HG03175 (cell line): ENCODE data around the gene ANKRD13A.
"Not testable (repeated sequence)": the region's sequence is repeated elsewhere in the genome, so short reads cannot be mapped to it uniquely, and the experiment has no call there.

ENCODE experiments used
- ATAC-seq: cut with Tn5 transposase; IDR thresholded peaks from one replicate; pipeline ENCODE4 v1.9.1; 2021; ENCODE audit warnings: mild to moderate bottlenecking, moderate library complexity; ENCODE audit not compliant: unreplicated experiment

Gene ANKRD13A

DNA sequence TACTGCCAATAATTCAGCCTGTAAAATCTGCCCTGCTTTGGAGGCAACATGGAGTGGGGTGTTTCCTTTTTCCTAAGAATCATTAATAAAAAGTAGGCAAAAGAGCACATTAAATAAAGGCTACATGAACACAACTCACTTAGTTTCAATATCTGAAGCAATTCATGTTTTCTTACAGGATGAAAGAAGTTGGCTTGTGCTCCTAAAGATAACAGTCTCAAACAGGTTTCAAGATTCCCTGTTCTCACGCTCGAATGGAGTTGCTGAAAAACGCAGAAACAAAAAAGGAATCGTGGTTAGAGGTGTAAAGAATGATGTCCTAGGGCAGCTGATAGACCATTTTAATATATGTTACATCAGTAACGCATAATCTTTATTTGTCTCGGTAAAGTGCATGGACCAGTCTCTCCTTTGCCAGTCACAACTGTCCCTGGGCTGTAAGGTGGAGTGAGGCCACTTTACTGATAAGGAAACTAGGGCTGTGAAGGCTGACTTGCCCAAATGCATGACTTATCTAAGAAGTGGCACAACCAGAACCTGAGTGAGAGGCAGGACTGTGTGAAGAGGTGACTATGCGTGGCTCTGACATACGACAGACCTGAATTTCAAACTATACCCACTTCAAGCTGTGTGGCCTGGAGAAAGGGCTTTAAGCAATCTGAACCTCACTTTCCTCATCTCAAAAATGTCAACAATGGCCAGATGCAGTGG lies 15.6 kb upstream of the ANKRD13A start:
- no peak for ATAC-seq

GRCh38 chr12:109986236-109986635 lies 13.0 kb upstream of the ANKRD13A start:
- not testable (repeated sequence) for ATAC-seq

DNA sequence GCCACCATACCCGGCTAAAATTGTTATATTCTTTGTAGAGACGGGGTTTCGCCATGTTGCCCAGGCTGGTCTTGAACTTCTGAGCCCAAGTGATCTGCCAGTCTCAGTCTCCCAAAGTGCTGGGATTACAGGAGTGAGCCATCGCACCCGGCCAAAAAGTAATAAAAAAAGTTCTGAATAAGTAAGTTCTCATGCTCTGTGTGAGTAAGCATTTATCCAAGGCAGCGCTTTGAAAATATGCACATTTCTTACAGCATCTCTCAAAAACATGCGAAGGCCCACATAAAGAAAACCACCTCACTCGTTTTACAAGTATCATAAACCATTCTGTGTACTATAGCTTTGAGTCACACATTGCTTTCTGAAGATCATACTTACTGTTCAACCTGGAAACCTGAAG lies 11.6 kb upstream of the ANKRD13A start:
- no peak for ATAC-seq

- no peak for ATAC-seq
These were observed 11.0 kb upstream of the ANKRD13A start for GRCh38 chr12:109988274-109988673.

GRCh38 chr12:109988903-109989302 lies 10.3 kb upstream of the ANKRD13A start:
- no peak for ATAC-seq

- no peak for ATAC-seq
These were observed 9.8 kb upstream of the ANKRD13A start for GRCh38 chr12:109989380-109989779.

DNA sequence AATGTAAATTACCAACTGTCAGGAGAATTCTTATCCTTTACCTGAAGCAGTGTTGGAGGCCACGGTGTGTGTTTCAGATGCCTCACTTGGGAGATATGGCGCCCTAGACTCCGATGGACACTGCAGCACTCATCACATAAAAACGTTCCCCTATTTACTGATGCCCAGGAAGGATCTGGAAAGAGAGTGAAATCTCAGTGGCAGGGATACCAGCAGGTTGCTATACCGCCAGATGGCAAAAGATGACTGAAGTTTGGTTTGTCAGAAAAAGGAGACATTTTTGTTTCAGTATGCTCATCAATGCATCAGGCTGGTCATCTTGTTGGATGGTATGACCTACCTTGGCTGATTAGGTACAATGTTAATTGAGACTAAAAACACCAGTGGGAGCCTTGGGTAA lies 7.6 kb upstream of the ANKRD13A start:
- no peak for ATAC-seq

- no peak for ATAC-seq
These were observed 6.1 kb upstream of the ANKRD13A start for GRCh38 chr12:109993091-109993490.

DNA sequence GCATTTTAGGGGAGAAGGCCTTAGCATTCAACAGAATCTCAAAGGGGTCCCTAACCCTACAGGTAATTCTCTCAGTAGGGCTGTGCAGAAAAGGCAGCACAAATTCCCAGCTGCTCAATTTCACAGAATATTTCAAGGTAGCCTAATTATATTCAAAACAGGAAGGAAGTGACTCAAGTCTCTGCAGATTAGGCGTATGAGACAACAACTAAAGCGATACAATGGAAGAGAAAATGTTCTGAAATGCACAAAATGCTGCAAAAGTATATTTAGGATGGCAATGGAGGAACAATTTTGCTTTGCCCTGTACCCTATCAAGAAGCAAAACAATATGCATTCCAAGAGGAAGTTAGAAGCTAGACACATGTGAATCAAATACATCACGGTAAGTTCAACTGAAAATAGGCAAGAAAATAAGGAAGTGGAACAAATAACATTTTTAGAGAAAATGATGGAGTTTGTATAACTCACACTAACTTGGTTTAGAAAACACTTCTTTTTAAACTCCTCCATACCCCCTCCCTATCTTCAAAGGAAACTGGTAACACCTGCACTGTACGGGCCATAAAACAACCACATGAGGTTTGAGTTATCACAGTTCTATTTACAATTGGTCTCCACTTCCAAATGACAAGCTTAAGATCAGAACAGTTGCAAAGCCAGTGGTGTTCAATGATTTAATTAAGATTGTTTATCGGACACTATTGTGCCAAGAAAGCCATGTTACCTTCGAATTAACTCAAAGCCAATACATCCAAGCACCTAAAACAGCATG lies 4.6 kb upstream of the ANKRD13A start:
- ATAC-seq = no peak

DNA sequence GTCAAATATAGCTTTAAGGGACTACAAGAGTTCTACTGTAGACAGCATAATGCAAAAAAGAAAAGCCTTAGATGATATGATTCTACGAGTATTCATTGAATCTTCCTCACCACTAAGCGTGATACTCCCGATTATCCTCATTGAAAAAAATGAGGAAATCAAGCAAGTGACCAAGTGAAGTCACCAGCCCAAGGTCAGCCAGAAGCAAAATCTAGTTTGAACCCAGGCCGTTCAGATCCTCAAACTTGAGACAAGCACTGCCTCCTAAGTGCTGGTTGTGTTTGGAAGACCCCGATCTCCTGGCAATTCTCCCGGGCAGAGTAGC lies 3.9 kb upstream of the ANKRD13A start:
- ATAC-seq = no peak

DNA sequence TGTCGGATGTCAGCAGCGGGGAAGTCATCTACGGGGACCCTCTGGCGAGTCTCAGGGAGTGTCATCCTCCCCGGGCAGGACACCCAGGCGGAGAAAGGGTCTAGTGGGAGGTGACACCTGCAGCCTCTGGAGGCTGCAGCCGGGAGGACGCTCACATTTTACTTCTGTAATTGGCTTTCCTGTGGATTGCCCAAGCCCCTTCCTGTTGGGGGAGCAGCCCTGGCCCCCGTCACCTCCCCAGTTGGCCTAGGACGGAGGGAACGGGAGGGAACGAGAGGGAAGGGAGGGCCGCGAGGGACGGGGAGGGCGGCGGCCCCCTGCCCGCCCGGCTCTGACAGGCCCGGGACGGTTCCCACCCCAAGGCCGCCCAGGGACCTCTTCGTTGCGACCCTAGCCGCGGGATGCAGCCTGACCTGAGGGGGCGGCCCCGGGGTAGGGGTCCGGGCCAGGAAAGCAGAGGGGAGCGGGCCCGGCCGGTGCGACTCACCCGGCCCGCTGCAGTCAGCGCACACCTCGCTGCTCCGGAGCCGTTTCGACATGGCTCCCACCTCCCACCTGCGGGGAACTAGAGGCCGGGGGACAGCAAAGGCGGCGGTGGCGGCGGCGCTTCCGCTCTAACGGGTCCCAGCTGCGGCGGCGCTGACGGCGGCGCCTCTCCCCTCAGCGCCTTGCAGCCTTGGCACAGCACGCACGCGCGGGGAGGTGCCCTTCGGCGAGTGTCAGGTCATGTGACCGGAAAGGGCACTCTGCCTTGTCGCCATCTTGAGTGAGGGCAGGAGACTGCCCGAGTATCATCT lies 3.3 kb upstream of the ANKRD13A start, which contains the start of gene GIT2:
Gene GIT2 (minus strand): TSS at position 683 of the 797 bp plus-strand sequence. CDS start 144 bp downstream, at position 539.
- ATAC-seq = peak; percentile 72

- ATAC-seq = no peak
These were observed 2.8 kb upstream of the ANKRD13A start for GRCh38 chr12:109996483-109996853.

DNA sequence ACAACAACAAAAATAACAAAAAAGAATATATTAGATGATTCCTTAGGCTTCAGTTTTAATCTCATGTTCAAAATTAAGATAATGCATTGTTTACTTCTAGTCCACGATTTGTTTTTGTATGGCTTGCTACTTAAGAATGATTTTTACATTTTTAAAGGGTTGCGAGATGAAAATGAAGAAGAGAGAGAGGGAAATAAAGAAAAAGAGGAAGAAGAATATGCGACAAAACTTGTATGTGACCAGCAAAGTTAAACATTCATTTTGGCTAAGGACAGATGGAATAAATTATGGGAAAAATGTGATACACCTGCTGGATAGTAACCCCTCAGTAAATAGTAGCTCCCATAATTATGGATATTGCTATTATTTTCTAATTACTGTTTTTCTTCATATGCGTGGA lies 1.8 kb upstream of the ANKRD13A start:
- no peak for ATAC-seq

DNA sequence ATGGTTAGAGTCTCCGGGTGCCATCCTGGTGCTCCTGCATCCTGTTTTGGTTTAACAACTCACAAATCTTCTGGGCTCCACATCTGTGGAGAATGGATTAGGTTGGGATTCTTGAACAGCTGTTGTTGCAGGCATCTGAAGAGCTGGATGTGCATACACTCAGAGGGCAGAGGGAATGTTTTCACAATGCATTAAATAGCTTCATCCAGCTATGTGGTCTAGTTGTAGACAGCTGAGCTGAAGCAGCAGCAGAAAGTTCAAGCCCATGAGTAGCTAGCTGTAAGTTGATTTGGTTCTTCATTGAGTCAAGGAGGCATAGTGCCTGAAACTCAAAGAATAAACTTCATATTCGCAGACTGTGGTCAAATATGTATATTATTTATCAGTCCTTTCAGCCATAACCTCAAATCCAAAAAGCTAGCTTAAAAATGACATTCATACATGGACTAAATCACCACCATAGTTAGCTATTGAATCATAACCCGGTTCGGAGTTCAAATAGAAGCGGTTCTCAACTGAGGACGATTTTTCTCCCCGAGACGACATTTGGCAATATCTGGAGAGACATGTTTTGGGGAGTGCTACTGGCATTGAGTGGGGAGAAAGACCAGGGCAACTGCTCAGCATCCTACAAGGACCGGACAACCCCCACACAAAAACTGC lies 858 bp upstream of the ANKRD13A start:
- ATAC-seq = no peak

DNA sequence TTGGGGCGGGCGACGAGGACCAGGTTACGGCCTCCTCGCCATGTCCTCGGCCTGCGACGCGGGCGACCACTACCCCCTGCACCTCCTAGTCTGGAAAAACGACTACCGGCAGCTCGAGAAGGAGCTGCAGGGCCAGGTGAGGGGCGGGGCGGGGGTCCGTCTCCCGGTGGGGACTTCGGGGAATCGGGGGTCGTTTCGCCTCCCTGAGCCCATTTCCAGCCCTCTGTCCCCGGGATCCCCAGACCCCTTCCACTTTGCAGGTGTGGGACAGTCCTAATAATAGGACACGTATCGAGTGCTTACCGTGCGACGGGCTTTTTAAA lies 380 bp downstream of the ANKRD13A start:
- ATAC-seq = no peak

- no peak for ATAC-seq
These were observed 814 bp downstream of the ANKRD13A start for GRCh38 chr12:109999983-110000505.

- ATAC-seq = no peak
These were observed 2.4 kb downstream of the ANKRD13A start for GRCh38 chr12:110001596-110001995.

GRCh38 chr12:110002676-110003515 lies 3.7 kb downstream of the ANKRD13A start:
- no peak for ATAC-seq

DNA sequence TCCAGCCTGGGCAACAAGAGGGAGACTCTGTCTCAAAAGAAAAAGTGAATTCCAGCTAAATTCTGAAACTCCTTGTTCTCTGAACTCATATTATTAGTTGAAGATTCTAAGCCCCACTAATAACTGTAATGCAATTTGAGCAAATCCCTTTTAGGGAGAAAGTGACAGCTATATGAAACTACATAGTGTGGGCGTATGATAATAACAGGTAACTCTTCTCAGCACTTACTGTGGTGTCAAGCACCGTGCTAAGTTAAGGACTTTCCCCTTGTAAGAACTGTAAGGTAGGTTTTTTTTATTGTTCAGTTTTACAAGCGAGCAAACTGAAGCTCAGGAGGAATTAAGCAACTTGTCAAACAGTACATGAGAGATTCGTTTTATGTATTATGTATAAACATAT lies 5.4 kb downstream of the ANKRD13A start:
- peak; percentile 49 for ATAC-seq

GRCh38 chr12:110005319-110005973 lies 6.2 kb downstream of the ANKRD13A start:
- peak; percentile 51 for ATAC-seq
